ENCODE results near the gene CRY2.
"Not testable (repeated sequence)": the region's sequence is repeated elsewhere in the genome, so short reads cannot be mapped to it uniquely, and the experiment has no call there.

Gene CRY2

DNA sequence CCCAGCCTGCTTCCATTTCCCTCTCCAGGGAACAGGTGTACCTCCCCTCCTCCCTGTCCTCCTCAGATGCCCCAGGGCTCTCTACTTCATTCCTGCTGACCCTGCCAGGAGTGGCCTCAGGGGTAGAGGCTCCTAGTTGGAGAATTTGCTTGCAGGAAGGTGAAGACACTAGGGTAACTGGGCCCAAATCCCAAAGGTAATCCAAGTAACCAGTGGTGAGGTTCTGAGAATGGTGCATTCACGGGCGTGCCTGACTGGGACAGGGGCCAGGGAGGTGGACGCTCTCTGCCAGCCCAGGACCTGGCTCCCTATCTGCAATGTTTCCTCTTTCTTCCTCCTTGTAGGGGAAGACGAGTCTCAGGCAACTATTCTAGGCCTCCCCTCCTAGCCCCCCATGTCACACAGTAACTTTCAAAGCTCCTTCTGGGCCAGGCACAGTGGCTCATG, 39.5 kb upstream of the CRY2 start:
- Mint-ChIP-seq H3K4me1 (peaks cover 36% of the 10 kb centered on the region), H3K27me3 (no peaks in the 10 kb centered on the region), H3K27ac (no peak overlapping the region), H3K36me3 (peaks cover 6% of the 10 kb centered on the region), H3K4me3 (peak overlapping the region; percentile 61), H3K9me3 (no peaks in the 10 kb centered on the region)
- DNase-seq (ENCODE audit: low spot score in 2 of 2), result no peak
- ATAC-seq (ENCODE audit: low read depth), result no peak

GRCh38 chr11:45808427-45808826, 38.8 kb upstream of the CRY2 start:
- not testable (repeated sequence) for H3K36me3 Mint-ChIP-seq; H3K4me3 Mint-ChIP-seq; H3K9me3 Mint-ChIP-seq; H3K27ac Mint-ChIP-seq; ATAC-seq (ENCODE audit: low read depth); H3K27me3 Mint-ChIP-seq; DNase-seq (ENCODE audit: low spot score in 2 of 2)
- H3K4me1 Mint-ChIP-seq, result peaks cover 36% of the 10 kb centered on the region

DNA sequence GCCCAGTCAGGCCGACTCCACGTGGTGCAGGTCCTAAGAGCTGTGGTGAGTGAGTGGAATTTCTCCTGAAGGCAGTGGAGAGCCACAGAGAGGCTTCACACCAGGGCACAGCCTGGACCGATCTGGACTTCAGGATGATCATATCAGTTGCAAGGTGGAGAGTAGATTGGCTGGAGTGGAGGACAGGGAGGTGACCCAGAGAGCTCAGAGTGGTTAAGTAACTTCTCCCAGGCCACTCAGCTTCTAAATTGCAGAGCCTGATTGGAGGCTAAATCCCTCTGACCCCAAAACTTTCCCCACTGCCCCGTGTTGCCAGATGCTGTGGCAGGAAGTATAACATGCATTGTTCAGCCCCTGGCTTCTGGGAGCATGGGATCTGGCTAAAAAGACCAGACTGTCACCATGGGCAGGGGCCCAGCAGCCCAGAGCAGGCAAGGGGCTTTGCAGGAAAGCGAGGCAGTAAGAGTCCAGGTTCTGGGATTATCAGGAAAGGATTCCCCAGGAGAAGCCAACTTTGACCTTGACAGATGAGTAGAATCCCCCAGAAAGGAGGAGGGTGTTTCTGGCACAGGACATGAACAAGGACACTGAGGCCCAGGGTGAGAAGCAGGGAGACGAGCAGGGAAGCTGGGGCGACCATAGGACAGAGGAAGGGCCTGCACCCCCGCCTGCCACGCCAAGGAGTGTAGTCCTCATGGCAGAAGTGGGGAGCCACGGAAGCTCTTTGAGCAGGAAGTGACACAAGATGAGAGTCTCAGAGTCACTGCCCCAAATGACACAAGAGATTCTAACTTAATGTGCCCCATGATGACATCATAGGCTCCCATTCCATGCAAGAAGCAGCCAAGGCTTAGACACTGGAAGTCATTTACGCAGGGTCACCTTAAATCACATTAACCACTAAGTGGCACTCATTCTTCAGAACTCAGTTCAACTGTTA, 37.5 kb upstream of the CRY2 start:
- no peaks in the 10 kb centered on the region for H3K27me3 Mint-ChIP-seq
- ATAC-seq (ENCODE audit: low read depth) (no peak), DNase-seq (ENCODE audit: low spot score in 2 of 2) (no peak)
- no peaks in the 10 kb centered on the region for H3K9me3 Mint-ChIP-seq
- H3K4me1 Mint-ChIP-seq, result peaks cover 36% of the 10 kb centered on the region
- peaks cover 6% of the 10 kb centered on the region for H3K36me3 Mint-ChIP-seq
- H3K4me3 Mint-ChIP-seq, result no peak overlapping the region
- H3K27ac Mint-ChIP-seq, result peak overlapping the region; percentile 74

GRCh38 chr11:45810431-45811108, 36.7 kb upstream of the CRY2 start:
- Mint-ChIP-seq H3K9me3 (no peaks in the 10 kb centered on the region), H3K27ac (no peak overlapping the region), H3K36me3 (peaks cover 6% of the 10 kb centered on the region), H3K4me3 (no peak overlapping the region), H3K4me1 (peaks cover 33% of the 10 kb centered on the region), H3K27me3 (no peaks in the 10 kb centered on the region)
- DNase-seq (ENCODE audit: low spot score in 2 of 2) (no peak), ATAC-seq (ENCODE audit: low read depth) (no peak)

DNA sequence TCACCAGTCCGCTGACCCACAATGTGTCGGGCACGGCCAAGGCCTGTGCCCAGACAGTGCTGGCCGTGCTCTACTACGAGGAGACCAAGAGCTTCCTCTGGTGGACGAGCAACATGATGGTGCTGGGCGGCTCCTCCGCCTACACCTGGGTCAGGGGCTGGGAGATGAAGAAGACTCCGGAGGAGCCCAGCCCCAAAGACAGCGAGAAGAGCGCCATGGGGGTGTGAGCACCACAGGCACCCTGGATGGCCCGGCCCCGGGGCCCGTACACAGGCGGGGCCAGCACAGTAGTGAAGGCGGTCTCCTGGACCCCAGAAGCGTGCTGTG, 36.2 kb upstream of the CRY2 start:
- ATAC-seq (ENCODE audit: low read depth), result no peak
- DNase-seq (ENCODE audit: low spot score in 2 of 2), result no peak
- H3K4me3 Mint-ChIP-seq, result no peak overlapping the region
- no peaks in the 10 kb centered on the region for H3K9me3 Mint-ChIP-seq
- H3K27ac Mint-ChIP-seq, result no peak overlapping the region
- peaks cover 28% of the 10 kb centered on the region for H3K4me1 Mint-ChIP-seq
- no peaks in the 10 kb centered on the region for H3K27me3 Mint-ChIP-seq
- H3K36me3 Mint-ChIP-seq, result peaks cover 6% of the 10 kb centered on the region

DNA sequence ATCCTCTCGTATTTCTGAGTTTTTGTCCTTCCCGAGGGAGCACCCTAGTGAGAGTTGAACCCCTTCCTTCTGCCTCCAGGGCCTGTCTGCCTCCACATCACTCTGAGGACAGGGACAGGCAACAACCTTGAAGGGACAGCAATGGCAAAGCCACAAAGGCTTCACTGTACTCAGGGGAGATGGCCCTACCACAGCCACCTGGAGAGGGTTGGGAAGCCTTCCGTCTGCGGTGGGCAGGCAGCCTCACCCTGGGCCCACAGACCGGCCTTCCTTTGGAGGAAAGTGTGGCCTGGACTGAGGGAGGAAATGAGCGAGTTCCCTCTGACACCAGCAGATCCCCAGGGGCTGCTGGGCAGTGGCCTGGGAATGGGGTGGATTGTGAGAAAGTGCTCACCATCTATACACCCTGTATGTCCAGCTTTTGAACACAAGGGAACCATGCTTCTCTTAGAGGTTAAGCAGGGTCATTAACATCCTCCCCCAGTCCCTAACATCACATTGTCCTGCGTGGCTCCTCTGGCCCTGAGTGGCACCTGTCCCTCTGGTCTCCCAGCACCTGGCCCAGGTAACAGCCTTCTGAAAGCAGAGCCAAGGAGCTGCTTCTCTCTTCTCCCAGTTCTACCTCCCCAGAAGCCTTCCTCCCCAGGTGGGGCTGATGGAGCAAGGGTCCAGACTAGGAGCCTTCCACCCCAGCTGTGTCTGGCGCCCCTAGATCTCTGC, 35.5 kb upstream of the CRY2 start:
- DNase-seq (ENCODE audit: low spot score in 2 of 2), result no peak
- Mint-ChIP-seq H3K27me3 (no peaks in the 10 kb centered on the region), H3K4me1 (peaks cover 23% of the 10 kb centered on the region), H3K27ac (no peak overlapping the region), H3K9me3 (no peaks in the 10 kb centered on the region), H3K4me3 (no peak overlapping the region), H3K36me3 (peaks cover 6% of the 10 kb centered on the region)
- no peak for ATAC-seq (ENCODE audit: low read depth)

GRCh38 chr11:45812581-45813548, 34.4 kb upstream of the CRY2 start:
- H3K27ac Mint-ChIP-seq, result peak overlapping the region; percentile 55
- ATAC-seq (ENCODE audit: low read depth) (no peak), DNase-seq (ENCODE audit: low spot score in 2 of 2) (no peak)
- H3K27me3 Mint-ChIP-seq, result no peaks in the 10 kb centered on the region
- H3K36me3 Mint-ChIP-seq, result peaks cover 6% of the 10 kb centered on the region
- peaks cover 27% of the 10 kb centered on the region for H3K4me1 Mint-ChIP-seq
- H3K4me3 Mint-ChIP-seq, result no peak overlapping the region
- peaks cover 3% of the 10 kb centered on the region for H3K9me3 Mint-ChIP-seq

DNA sequence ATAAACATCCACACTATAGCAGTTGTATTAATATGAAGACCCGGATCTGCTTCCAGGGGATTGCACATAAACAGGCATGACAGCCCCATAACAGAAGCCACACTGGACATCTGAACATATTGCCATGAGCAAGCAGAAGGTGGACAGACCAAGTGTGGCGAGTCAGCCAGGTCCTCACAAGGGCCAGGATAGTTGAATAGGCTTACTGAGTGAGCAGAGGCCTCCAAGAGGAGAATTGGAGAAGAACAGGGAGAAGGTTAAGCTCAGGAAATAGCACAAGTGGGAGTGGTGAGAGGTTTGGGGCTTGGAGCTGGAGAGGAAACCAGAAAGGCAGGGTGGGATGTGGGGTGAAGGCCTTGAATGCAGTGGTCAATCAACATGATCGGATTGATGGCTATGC, 31.5 kb upstream of the CRY2 start:
- no peak overlapping the region for H3K27ac Mint-ChIP-seq
- peak overlapping the region; percentile 4 for H3K4me3 Mint-ChIP-seq
- H3K9me3 Mint-ChIP-seq, result peaks cover 3% of the 10 kb centered on the region
- ATAC-seq (ENCODE audit: low read depth) (no peak), DNase-seq (ENCODE audit: low spot score in 2 of 2) (no peak)
- peaks cover 22% of the 10 kb centered on the region for H3K4me1 Mint-ChIP-seq
- peaks cover 4% of the 10 kb centered on the region for H3K36me3 Mint-ChIP-seq
- H3K27me3 Mint-ChIP-seq, result no peaks in the 10 kb centered on the region

DNA sequence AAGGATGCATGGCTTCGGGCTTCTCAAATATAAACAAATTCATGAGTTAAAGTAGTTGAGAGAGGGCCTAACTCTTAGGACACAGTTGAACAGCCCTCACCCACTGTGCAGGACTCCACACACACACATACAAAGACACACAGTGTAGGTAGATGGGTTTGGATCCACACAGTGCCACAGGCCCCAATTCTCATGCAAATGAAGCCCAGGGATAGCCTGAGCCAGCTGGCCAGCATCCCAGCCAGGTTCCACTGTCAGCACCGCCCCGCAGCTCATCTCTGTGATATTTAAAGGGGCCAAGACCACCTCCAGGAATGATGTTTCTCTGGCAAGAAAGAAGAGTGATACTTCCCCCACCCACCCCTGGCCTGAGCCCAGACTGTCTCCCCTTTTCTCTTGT, 30.7 kb upstream of the CRY2 start:
- H3K4me3 Mint-ChIP-seq, result no peak overlapping the region
- no peaks in the 10 kb centered on the region for H3K36me3 Mint-ChIP-seq
- DNase-seq (ENCODE audit: low spot score in 2 of 2), result no peak
- no peaks in the 10 kb centered on the region for H3K27me3 Mint-ChIP-seq
- H3K9me3 Mint-ChIP-seq, result peaks cover 3% of the 10 kb centered on the region
- no peak for ATAC-seq (ENCODE audit: low read depth)
- peaks cover 22% of the 10 kb centered on the region for H3K4me1 Mint-ChIP-seq
- H3K27ac Mint-ChIP-seq, result peak overlapping the region; percentile 96

- ATAC-seq (ENCODE audit: low read depth) (peak; percentile 81), DNase-seq (ENCODE audit: low spot score in 2 of 2) (peak in 1 of 2 donors; percentile 27)
- H3K4me1 Mint-ChIP-seq, result peaks cover 22% of the 10 kb centered on the region
- peaks cover 3% of the 10 kb centered on the region for H3K9me3 Mint-ChIP-seq
- H3K4me3 Mint-ChIP-seq, result peak overlapping the region; percentile 25
- peak overlapping the region; percentile 96 for H3K27ac Mint-ChIP-seq
- no peaks in the 10 kb centered on the region for H3K27me3 Mint-ChIP-seq
- no peaks in the 10 kb centered on the region for H3K36me3 Mint-ChIP-seq
Observed at GRCh38 chr11:45817191-45817590, 30.1 kb upstream of the CRY2 start.

DNA sequence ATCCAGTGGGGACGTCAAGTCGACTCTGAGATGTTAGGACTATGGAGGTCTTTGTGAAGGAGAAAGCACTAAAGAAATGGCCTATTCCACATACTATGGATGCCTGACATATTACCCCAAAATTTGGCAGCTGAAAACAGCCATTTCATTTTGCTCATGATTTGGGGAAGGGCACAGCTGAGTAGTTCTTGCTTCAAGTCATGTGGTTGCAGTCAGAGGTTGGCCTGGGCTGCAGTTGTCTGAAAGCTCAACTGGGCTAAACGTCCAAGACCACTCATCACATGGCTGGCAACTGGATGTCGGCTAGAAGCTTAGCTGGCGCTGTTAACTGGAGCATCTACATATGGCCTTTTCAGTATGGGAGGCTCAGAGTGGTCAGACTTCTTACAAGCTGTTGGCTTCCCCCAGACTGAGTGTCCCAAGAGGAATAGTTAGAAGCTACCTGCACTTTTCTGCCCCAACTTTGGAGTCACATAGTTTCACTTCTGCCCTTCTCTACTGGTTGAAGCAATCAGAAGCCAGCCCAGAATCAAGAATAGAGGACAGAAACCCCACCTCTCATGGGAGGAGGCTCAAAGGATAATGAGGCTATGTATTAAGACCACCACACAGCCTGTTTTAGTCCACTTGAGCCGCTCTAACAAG, 28.2 kb upstream of the CRY2 start:
- peak; percentile 79 for ATAC-seq (ENCODE audit: low read depth)
- Mint-ChIP-seq H3K4me1 (peaks cover 27% of the 10 kb centered on the region), H3K36me3 (no peaks in the 10 kb centered on the region), H3K9me3 (peaks cover 3% of the 10 kb centered on the region), H3K27ac (peak overlapping the region; percentile 96), H3K27me3 (no peaks in the 10 kb centered on the region), H3K4me3 (peak overlapping the region; percentile 11)
- peak in 1 of 2 donors; percentile 35 for DNase-seq (ENCODE audit: low spot score in 2 of 2)

DNA sequence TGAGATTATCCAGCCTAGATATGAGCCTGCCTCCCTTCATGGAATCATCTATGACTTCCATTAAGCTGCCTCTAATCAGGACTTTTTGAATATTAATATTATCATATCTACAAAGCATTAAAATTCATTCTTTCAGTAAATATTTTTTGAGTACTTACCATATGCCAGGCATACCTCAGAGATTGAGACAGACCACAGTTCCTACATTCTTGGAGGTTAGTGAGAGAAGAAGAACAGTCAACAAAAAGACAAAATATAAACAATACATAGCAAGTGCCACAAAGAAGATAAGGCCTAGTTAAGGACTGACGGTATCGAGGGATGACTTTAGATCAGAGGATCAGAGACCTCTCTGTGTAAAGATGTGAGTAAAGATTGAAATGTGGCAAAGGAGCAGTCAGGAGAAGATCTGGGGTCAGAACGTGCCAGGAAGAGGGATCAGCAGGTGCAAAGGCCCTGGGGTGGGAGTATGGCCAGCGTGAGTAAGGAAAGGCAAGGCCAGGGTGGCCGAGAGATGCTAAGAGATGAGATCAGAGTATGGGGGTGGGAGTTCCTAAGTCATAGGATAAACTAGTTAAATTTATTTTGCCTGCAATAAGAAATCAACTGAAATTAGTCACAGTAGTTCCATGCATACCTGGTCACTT, 26.9 kb upstream of the CRY2 start:
- Mint-ChIP-seq H3K9me3 (peaks cover 3% of the 10 kb centered on the region), H3K27me3 (peaks cover 3% of the 10 kb centered on the region), H3K4me3 (no peak overlapping the region), H3K36me3 (no peaks in the 10 kb centered on the region), H3K4me1 (peaks cover 27% of the 10 kb centered on the region), H3K27ac (no peak overlapping the region)
- ATAC-seq (ENCODE audit: low read depth), result no peak
- DNase-seq (ENCODE audit: low spot score in 2 of 2), result no peak
